ENCODE measurements around the gene ZP3. TPM values are rescaled to one million over a fixed set of nuclear protein-coding genes. Genes with fewer than 3 reads are reported as not detected.

Gene ZP3
- 0.49 and 5.3 TPM in 2 replicates for total RNA-seq

DNA sequence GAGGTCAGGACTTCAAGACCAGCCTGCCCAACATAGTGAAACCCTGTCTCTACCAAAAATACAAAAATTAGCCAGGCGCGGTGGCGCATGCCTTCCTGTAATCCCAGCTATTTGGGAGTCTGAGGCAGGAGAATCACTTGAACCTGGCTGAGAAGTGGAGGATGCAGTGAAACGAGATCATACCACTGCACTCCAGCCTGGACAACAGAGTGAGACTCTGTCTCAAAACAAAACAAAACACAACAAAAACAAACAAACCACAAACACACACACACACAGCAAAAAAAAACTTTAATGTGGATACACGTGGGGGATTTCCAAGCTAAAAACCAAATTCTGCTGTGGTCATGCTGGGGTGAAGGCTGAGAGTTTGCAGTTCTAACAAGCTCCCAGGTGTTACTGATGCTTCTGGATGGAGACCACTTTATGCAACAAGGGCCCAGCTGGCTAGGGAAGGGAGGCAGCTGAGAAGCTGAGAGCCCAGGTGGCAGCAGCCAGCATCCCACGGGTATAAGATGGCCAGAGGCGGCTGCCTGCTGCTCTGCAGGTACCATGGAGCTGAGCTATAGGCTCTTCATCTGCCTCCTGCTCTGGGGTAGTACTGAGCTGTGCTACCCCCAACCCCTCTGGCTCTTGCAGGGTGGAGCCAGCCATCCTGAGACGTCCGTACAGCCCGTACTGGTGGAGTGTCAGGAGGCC is at the start of gene ZP3:
ZP3 (plus strand) TSS at position 538 of the 699 bp plus-strand sequence; CDS start at position 553, 15 bp downstream.

GRCh38 chr7:76409537-76409936 is 15.2 kb upstream of the ZP3 start, which contains the start of gene SSC4D:
Gene SSC4D, minus strand, starts transcription at chr7:76409697. Its CDS starts 5,258 bp downstream, at chr7:76404439.

DNA sequence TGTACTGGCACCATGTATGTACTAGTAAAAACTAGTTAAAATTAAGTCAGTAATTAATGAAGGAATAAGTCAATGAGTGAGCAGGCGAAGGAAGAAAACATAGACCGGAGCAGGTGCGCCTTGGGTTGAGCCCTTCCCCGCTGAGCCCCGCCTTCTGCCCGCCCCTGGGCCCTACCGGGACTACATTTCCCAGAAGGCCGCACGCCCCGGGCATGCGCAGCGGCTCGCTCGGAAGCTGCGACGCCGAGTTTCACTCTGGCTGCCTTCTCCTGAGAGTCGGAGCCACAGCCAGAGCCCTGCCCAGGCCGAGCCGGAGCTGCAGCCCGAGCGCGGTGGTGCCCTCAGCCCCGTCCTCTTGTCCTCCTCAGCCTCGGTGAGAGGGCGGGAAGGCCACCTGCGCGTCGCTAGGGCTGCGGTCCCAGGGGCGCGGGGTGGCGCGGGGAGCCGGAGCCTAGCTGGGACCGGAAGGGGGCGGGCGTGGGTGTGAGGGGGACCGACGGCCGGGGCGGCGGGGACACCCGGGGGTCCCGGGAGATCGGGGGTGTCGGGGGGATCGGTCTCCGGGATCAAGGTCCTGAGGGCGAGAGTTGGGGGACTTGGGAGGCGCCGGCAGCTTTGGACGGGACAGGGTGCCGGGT is 36.8 kb downstream of the ZP3 start, which contains the start of gene DTX2:
DTX2 (plus strand) TSS at position 246 of the 638 bp plus-strand sequence. CDS start 18,801 bp downstream, outside the sequence.

Other genes with a start within 250 kb of the ZP3 start
- 0.49 and 2.5 TPM in 2 replicates for gene SRRM3, start 223.1 kb upstream of the ZP3 start, total RNA-seq
- 71.7 and 122 TPM in 2 replicates for gene HSPB1, start 122.3 kb upstream of the ZP3 start, total RNA-seq
- gene YWHAG, start 66.0 kb upstream of the ZP3 start, total RNA-seq: 68.3 and 164 TPM in 2 replicates
- under 0.01 and 0.44 TPM in 2 replicates for gene SSC4D, start 15.3 kb upstream of the ZP3 start, total RNA-seq
- gene DTX2, start 36.8 kb downstream of the ZP3 start, total RNA-seq: 4.0 and 6.4 TPM in 2 replicates
- 0.13 TPM in 1 of 2 replicates, not detected in the other for gene UPK3B, start 85.6 kb downstream of the ZP3 start, total RNA-seq
- gene SPDYE16, start 118.3 kb downstream of the ZP3 start, total RNA-seq: under 0.01 and 0.13 TPM in 2 replicates
- gene POMZP3, start 202.3 kb downstream of the ZP3 start, total RNA-seq: 1.1 and 6.0 TPM in 2 replicates